B cell (primary cell): ENCODE data around the gene SASH1. TPM values are rescaled to one million over a fixed set of nuclear protein-coding genes. Genes with fewer than 3 reads are reported as not detected.

ENCODE experiments used
- ATAC-seq: fragments of 200-7000 bp; cut with Tn5 transposase; one replicate; pipeline ENCODE4 v1.10.0; 2021; ENCODE audit warnings: low read depth, mild to moderate bottlenecking, moderate number of reproducible peaks, moderate library complexity
- CTCF ChIA-PET: fragments of 350-600 bp; sonication (Branson Sonifier 250); formaldehyde crosslinking; loops from one replicate; lab custom pipeline; 2021; ENCODE audit warnings: antibody characterized with exemption, inconsistent platforms; lab: Charles Lee
- POLR2A ChIA-PET: fragments of 350-600 bp; sonication (Branson Sonifier 250); formaldehyde crosslinking; loops from one replicate; lab custom pipeline; 2021; ENCODE audit warnings: antibody characterized with exemption; lab: Charles Lee
- DNase-seq: peaks from one replicate; pipeline ENCODE4 v3.0.0; 2013
- H2AFZ ChIP-seq: 2 replicates; pipeline ENCODE4 v1.6.1; 2012; ENCODE audit warnings: mild to moderate bottlenecking, low read depth, low read length; ENCODE audit not compliant: insufficient read depth, poor library complexity, severe bottlenecking
- H3K27ac ChIP-seq, 2 donors: 1 replicate in 1 of 2; 2 replicates in 1 of 2; pipeline ENCODE4 v1.5.1; 2012 to 2013; ENCODE audit warnings: low read length in 2 of 2, mild to moderate bottlenecking in 2 of 2, moderate library complexity in 1 of 2
- H3K27me3 ChIP-seq, 4 experiments: fragments of 200-600 bp in 1 of 4; sonication (generic) in 1 of 4; replicated peaks in 1 of 4; 1 replicate in 2 of 4; 2 replicates in 2 of 4; pipeline versions ENCODE4 v1.6.1 to v1.7.0; 2013 to 2016; ENCODE audit warnings: low read length in 3 of 4, mild to moderate bottlenecking in 2 of 4, mixed read lengths in 1 of 4, moderate library complexity in 1 of 4; ENCODE audit not compliant: insufficient read depth in 4 of 4, control insufficient read depth in 3 of 4; ENCODE audit errors: control extremely low read depth in 1 of 4
- H3K36me3 ChIP-seq, 2 experiments: replicated peaks in 1 of 2; 1 replicate in 1 of 2; 2 replicates in 1 of 2; pipeline versions ENCODE4 v1.6.1 to v1.7.1; 2013; ENCODE audit warnings: low read length in 1 of 2; ENCODE audit not compliant: insufficient read depth in 2 of 2, control insufficient read depth in 1 of 2; ENCODE audit errors: control extremely low read depth in 1 of 2, extremely low read depth in 1 of 2
- H3K4me1 ChIP-seq, 2 donors: fragments of 200-600 bp in 1 of 2; sonication (generic) in 1 of 2; 1 replicate in 1 of 2; 2 replicates in 1 of 2; pipeline versions ENCODE4 v1.5.1 to v1.6.1; 2013 to 2017; ENCODE audit warnings: low read length in 2 of 2; ENCODE audit not compliant: control insufficient read depth in 2 of 2, insufficient read depth in 2 of 2
- H3K4me2 ChIP-seq: replicated peaks from 2 replicates; pipeline ENCODE3; 2012; ENCODE audit warnings: mild to moderate bottlenecking, low read depth, low read length; ENCODE audit not compliant: poor library complexity, severe bottlenecking
- H3K4me3 ChIP-seq, 5 experiments: fragments of 200-600 bp in 1 of 5; sonication (generic) in 1 of 5; 1 replicate in 3 of 5; 2 replicates in 2 of 5; pipeline versions ENCODE4 v1.5.1 to v1.7.0; 2011 to 2016; ENCODE audit warnings: low read length in 4 of 5, mild to moderate bottlenecking in 4 of 5, low read depth in 2 of 5, control low read depth in 1 of 5, moderate library complexity in 1 of 5; ENCODE audit not compliant: insufficient read depth in 1 of 5; ENCODE audit errors: control extremely low read depth in 1 of 5, extremely low read depth in 1 of 5
- H3K79me2 ChIP-seq: fragments of 200-600 bp; sonication (generic); one replicate; pipeline ENCODE4 v1.6.0; 2016; ENCODE audit warnings: low read length; ENCODE audit not compliant: control insufficient read depth, insufficient read depth
- H3K9ac ChIP-seq: fragments of 200-600 bp; sonication (generic); 2 replicates; pipeline ENCODE4 v1.6.1; 2017; ENCODE audit warnings: mild to moderate bottlenecking, low read length, moderate library complexity
- H3K9me3 ChIP-seq, 3 donors: one replicate each; pipeline versions ENCODE4 v1.6.1 to v1.7.1; 2013; ENCODE audit warnings: low read length in 2 of 3; ENCODE audit not compliant: control insufficient read depth in 2 of 3, insufficient read depth in 1 of 3; ENCODE audit errors: control extremely low read depth in 1 of 3
- H4K20me1 ChIP-seq: 2 replicates; pipeline ENCODE4 v1.6.0; 2012; ENCODE audit warnings: mild to moderate bottlenecking, low read length; ENCODE audit not compliant: insufficient read depth, control insufficient read depth, poor library complexity, severe bottlenecking
- H3K27ac Mint-ChIP-seq: one replicate; pipeline ENCODE4 v1.8.0; 2021; ENCODE audit warnings: mixed read lengths
- H3K27me3 Mint-ChIP-seq: one replicate; pipeline ENCODE4 v1.8.0; 2021; ENCODE audit warnings: mixed read lengths
- H3K4me1 Mint-ChIP-seq: one replicate; pipeline ENCODE4 v1.8.0; 2021; ENCODE audit warnings: mixed read lengths
- H3K4me3 Mint-ChIP-seq: one replicate; pipeline ENCODE4 v1.8.0; 2021; ENCODE audit warnings: mixed read lengths
- H3K9me3 Mint-ChIP-seq: one replicate; pipeline ENCODE4 v1.8.0; 2022; ENCODE audit warnings: mixed read lengths; ENCODE audit not compliant: insufficient read depth
- CTCF ChIP-seq: fragments of 200-600 bp; IDR thresholded peaks from one replicate; pipeline ENCODE4 v1.8.0; 2022; ENCODE audit warnings: antibody characterized with exemption, mild to moderate bottlenecking
- EZH2 ChIP-seq: IDR thresholded peaks from 2 replicates; pipeline ENCODE4 v1.6.1; 2012; ENCODE audit warnings: borderline replicate concordance, low read depth, mild to moderate bottlenecking, moderate library complexity, low read length; ENCODE audit not compliant: insufficient read depth, poor library complexity, severe bottlenecking
- WGBS: methylation state at CpG from one replicate; pipeline ENCODE4 v1.1.5; 2013; ENCODE audit warnings: missing lambda C conversion rate; ENCODE audit not compliant: insufficient coverage; 5-methylcytosine and 5-hydroxymethylcytosine counted together
- intact Hi-C: fragments of 100-400 bp; cut with micrococcal nuclease; formaldehyde crosslinking; loops from one replicate; pipeline ENCODE4 v1.10.0; 2022
- polyA plus RNA-seq: library from polyadenylated mRNA; depleted of rRNA; stranded (reverse); fragments of >200 nt; gene quantifications from 2 replicates; pipeline ENCODE4 v1.2.3, GENCODE V29; 2012
- total RNA-seq, 2 donors: library from RNA; stranded (reverse); fragments of 120-200 nt in 1 of 2; gene quantifications; 1 replicate in 1 of 2; 2 replicates in 1 of 2; pipeline versions ENCODE4 v1.2.3 to v1.2.4, GENCODE V29; 2013 to 2022

Gene SASH1
- total and polyA plus RNA-seq, 2 donors (not counting 1 experiment from before 2014, with no cell fraction given): 0.01 to 0.07 TPM

DNA sequence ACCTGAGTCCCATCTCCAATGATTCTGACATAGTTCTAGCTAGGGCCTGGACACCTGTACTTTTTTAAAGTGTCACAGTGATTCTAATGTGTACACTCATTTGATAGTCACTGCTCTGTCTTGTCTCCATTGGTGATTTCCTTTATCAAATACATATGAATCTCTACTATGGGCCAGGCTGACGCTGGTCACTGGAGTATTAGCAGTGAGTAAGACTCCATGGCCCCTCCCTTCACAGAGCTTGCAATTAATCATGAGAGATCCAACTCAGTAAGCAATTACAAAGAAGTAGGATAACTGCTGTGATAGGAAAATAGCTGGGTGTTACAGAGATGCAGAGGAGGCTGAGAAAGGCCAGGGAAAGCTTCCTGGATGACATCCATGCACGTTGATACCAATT lies 19.3 kb upstream of the SASH1 start:
- POLR2A ChIA-PET: no interaction called here
- H3K27ac Mint-ChIP-seq: no peak overlapping the region

More for the DNA sequence above, 19.3 kb upstream of the SASH1 start:
- ATAC-seq: no peak
- CTCF ChIA-PET: no interaction called here
- Mint-ChIP-seq H3K9me3 (no peaks in the 10 kb centered on the region), H3K4me3 (no peak overlapping the region), H3K4me1 (no peaks in the 10 kb centered on the region), H3K27me3 (peaks cover 27% of the 10 kb centered on the region)
- Histone ChIP-seq H3K27me3 (no peaks in the 10 kb centered on the region), H3K4me2 (no peak overlapping the region), H3K36me3 (no peaks in the 10 kb centered on the region), H3K79me2 (no peaks in the 10 kb centered on the region), H3K4me1 (no peaks in the 10 kb centered on the region), H3K9ac (no peak overlapping the region), H2AFZ (no peak overlapping the region), H4K20me1 (no peaks in the 10 kb centered on the region), H3K27ac (no peak overlapping the region), H3K4me3 (no peak overlapping the region), H3K9me3 (peaks cover 0 to 5% (median 0%) of the 10 kb centered on the region in 3 donors)
- no peak for DNase-seq
- WGBS: 44% methylated on average over 1 of the region's 2 CpGs
- TF ChIP-seq CTCF: no peak
- TF ChIP-seq EZH2: no peak
- intact Hi-C loops: no loop called here
